ENCODE results near the gene ZNF775. TPM values are rescaled to one million over a fixed set of nuclear protein-coding genes. Genes with fewer than 3 reads are reported as not detected.

ZNF775 gene
- total RNA-seq, 1 donor from 2014 or later = 17.1 TPM

DNA sequence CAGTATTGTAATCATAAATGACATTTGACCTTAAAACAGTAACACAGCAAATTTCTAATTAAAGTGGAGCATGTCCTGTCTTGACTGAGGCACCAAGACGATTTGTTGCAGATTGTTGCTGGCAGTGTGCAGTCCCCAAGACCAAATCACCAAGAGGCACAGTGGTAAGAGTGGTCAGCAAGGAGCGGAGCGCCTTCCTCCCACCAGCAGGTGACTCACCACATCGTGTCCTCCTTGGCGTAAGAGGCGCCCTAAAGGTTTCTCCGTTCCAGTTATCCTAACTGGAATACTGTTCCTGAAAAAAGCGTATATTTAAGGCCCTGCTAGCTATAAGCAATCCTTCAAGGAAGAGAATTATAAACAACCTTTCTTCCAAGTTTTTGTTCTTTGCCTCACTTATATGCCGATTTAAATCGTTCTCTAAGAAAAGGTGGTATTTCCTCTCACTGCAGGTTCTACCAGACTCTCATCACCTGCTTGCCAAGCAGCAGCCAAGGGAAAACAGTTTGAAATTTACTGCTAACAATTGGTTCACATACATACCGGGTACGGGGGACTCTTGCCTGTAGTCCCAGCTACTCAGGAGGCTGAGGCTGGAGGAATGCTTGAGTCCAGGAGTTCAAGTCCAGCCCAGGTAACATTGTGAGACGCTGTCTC is 21.2 kb upstream of the ZNF775 start:
- intact Hi-C loops (cut with DNase I) = no loop called here
- Histone ChIP-seq H3K36me3 (no peaks in the 10 kb centered on the region), H3K4me3 (no peak overlapping the region), H3K9me3 (no peaks in the 10 kb centered on the region), H3K4me1 (no peaks in the 10 kb centered on the region), H3K27me3 (no peaks in the 10 kb centered on the region), H3K27ac (no peak overlapping the region)
- no peak for TF ChIP-seq CTCF (IDR thresholded peaks at IDR 0.05)
- peak in 1 of 2 donors; percentile 25 for DNase-seq (ENCODE audit: low spot score in 2 of 2)

- Histone ChIP-seq H3K36me3 (no peaks in the 10 kb centered on the region), H3K9me3 (no peaks in the 10 kb centered on the region), H3K4me3 (no peak overlapping the region), H3K27me3 (no peaks in the 10 kb centered on the region), H3K4me1 (no peaks in the 10 kb centered on the region), H3K27ac (no peak overlapping the region)
- no peak for TF ChIP-seq CTCF (IDR thresholded peaks at IDR 0.05)
- DNase-seq (ENCODE audit: low spot score in 2 of 2) = no peak
- intact Hi-C loops (cut with DNase I) = no loop called here
Measured at GRCh38 chr7:150358433-150358832, 20.7 kb upstream of the ZNF775 start.

- TF ChIP-seq CTCF (IDR thresholded peaks at IDR 0.05) = no peak
- DNase-seq (ENCODE audit: low spot score in 2 of 2) = no peak
- Histone ChIP-seq H3K27ac (no peak overlapping the region), H3K4me3 (no peak overlapping the region), H3K27me3 (no peaks in the 10 kb centered on the region), H3K36me3 (no peaks in the 10 kb centered on the region), H3K9me3 (no peaks in the 10 kb centered on the region), H3K4me1 (no peaks in the 10 kb centered on the region)
- intact Hi-C loops (cut with DNase I) = no loop called here
Measured at GRCh38 chr7:150358988-150359621, 20.0 kb upstream of the ZNF775 start.

DNA sequence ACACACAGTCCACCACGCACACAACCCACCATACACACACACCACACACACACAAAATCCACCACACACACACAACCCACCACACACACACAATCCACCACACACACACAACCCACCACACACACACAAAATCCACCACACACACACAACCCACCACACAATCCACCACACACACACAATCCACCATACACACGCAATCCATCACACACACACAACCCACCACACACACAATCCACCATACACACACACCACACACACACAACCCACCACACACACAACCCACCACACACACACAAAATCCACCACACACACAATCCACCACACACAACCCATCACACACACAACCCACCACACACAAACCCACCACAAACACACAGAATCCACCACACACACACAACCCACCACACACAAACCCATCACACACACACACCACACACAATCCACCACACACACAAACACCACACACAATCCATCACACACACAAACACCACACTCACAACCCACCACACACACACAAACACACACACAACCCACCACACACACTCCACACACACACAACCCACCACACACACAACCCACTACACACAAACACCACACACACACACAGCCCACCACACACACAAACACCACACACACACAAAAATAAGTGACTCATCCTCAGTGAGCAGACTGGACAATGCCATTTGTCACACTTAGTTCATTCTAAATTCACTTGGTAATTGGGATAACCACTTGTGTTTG is 19.3 kb upstream of the ZNF775 start:
- intact Hi-C loops (cut with DNase I) = no loop called here
- DNase-seq (ENCODE audit: low spot score in 2 of 2) = no peak
- TF ChIP-seq CTCF (IDR thresholded peaks at IDR 0.05) = no peak

GRCh38 chr7:150360363-150361058 is 18.6 kb upstream of the ZNF775 start:
- Histone ChIP-seq H3K9me3 (no peaks in the 10 kb centered on the region), H3K4me3 (no peak overlapping the region), H3K27ac (no peak overlapping the region), H3K27me3 (no peaks in the 10 kb centered on the region), H3K4me1 (no peaks in the 10 kb centered on the region), H3K36me3 (no peaks in the 10 kb centered on the region)
- no peak for TF ChIP-seq CTCF (IDR thresholded peaks at IDR 0.05)
- peak in 1 of 2 donors; percentile 5 for DNase-seq (ENCODE audit: low spot score in 2 of 2)
- intact Hi-C loops (cut with DNase I) = no loop called here

More for the DNA sequence above, 19.3 kb upstream of the ZNF775 start:
- Histone ChIP-seq H3K27me3 (no peaks in the 10 kb centered on the region), H3K4me3 (no peak overlapping the region), H3K27ac (no peak overlapping the region), H3K9me3 (no peaks in the 10 kb centered on the region), H3K36me3 (no peaks in the 10 kb centered on the region), H3K4me1 (no peaks in the 10 kb centered on the region)
